ENCODE measurements around the gene RAB1B. TPM values are rescaled to one million over a fixed set of nuclear protein-coding genes. Genes with fewer than 3 reads are reported as not detected.
"Not testable (repeated sequence)": the region's sequence is repeated elsewhere in the genome, so short reads cannot be mapped to it uniquely, and the experiment has no call there.

Gene RAB1B
- total RNA-seq, 2 donors from 2014 or later: 72.8 to 89.1 TPM

- not testable (repeated sequence) for ATAC-seq; H3K9me3 ChIP-seq (ENCODE audit: control insufficient read depth, low read length, poor library complexity, severe bottlenecking); H3K27me3 Mint-ChIP-seq; H3K36me3 Mint-ChIP-seq (ENCODE audit: low read depth); DNase-seq
- Mint-ChIP-seq H3K4me1 (peaks cover 26% of the 10 kb centered on the region), H3K4me3 (peak overlapping the region; percentile 19), H3K27ac (peak overlapping the region; percentile 67)
Observed at GRCh38 chr11:66277064-66277463, 8.6 kb downstream of the RAB1B start.

GRCh38 chr11:66277471-66278362, 9.3 kb downstream of the RAB1B start, which contains the start of gene CNIH2:
CNIH2 (plus strand) TSS chr11:66278175; CDS start chr11:66278457, 282 bp downstream.
- DNase-seq (peak; percentile 52 to 64 (median 58)), ATAC-seq (peak; percentile 40)
- no peaks in the 10 kb centered on the region for H3K9me3 ChIP-seq (ENCODE audit: control insufficient read depth, low read length, poor library complexity, severe bottlenecking)
- Mint-ChIP-seq H3K27me3 (no peaks in the 10 kb centered on the region), H3K4me3 (peak within 1 kb of the TSS; percentile 89), H3K27ac (peak within 1 kb of the TSS; percentile 94), H3K36me3 (ENCODE audit: low read depth) (peaks cover 7% of the 10 kb centered on the region), H3K4me1 (peaks cover 32% of the 10 kb centered on the region)

GRCh38 chr11:66278363-66279091, 10.1 kb downstream of the RAB1B start:
- no peaks in the 10 kb centered on the region for H3K27me3 Mint-ChIP-seq
- ATAC-seq: no peak
- no peaks in the 10 kb centered on the region for H3K9me3 ChIP-seq (ENCODE audit: control insufficient read depth, low read length, poor library complexity, severe bottlenecking)
- peaks cover 32% of the 10 kb centered on the region for H3K4me1 Mint-ChIP-seq
- peak overlapping the region; percentile 94 for H3K27ac Mint-ChIP-seq
- peak overlapping the region; percentile 89 for H3K4me3 Mint-ChIP-seq
- DNase-seq: no peak
- peaks cover 4% of the 10 kb centered on the region for H3K36me3 Mint-ChIP-seq (ENCODE audit: low read depth)

GRCh38 chr11:66279092-66279734, 10.8 kb downstream of the RAB1B start:
- Mint-ChIP-seq H3K27me3 (no peaks in the 10 kb centered on the region), H3K4me1 (peaks cover 29% of the 10 kb centered on the region), H3K27ac (peak overlapping the region; percentile 94), H3K4me3 (peak overlapping the region; percentile 89), H3K36me3 (ENCODE audit: low read depth) (peaks cover under 1% of the 10 kb centered on the region)
- no peaks in the 10 kb centered on the region for H3K9me3 ChIP-seq (ENCODE audit: control insufficient read depth, low read length, poor library complexity, severe bottlenecking)
- DNase-seq (no peak), ATAC-seq (no peak)

GRCh38 chr11:66280428-66280827, 12.0 kb downstream of the RAB1B start:
- H3K4me1 Mint-ChIP-seq: peaks cover 23% of the 10 kb centered on the region
- no peaks in the 10 kb centered on the region for H3K9me3 ChIP-seq (ENCODE audit: control insufficient read depth, low read length, poor library complexity, severe bottlenecking)
- no peaks in the 10 kb centered on the region for H3K36me3 Mint-ChIP-seq (ENCODE audit: low read depth)
- H3K27ac Mint-ChIP-seq: peak overlapping the region; percentile 94
- H3K4me3 Mint-ChIP-seq: no peak overlapping the region
- DNase-seq (no peak), ATAC-seq (no peak)
- no peaks in the 10 kb centered on the region for H3K27me3 Mint-ChIP-seq

- H3K4me3 Mint-ChIP-seq: peak overlapping the region; percentile 60
- peak overlapping the region; percentile 94 for H3K27ac Mint-ChIP-seq
Observed at GRCh38 chr11:66281001-66281400, 12.6 kb downstream of the RAB1B start.

GRCh38 chr11:66281776-66282467, 13.5 kb downstream of the RAB1B start:
- H3K27me3 Mint-ChIP-seq: no peaks in the 10 kb centered on the region
- peak overlapping the region; percentile 94 for H3K27ac Mint-ChIP-seq

More at GRCh38 chr11:66281001-66281400, 12.6 kb downstream of the RAB1B start:
- no peak for ATAC-seq
- no peak for DNase-seq
- Mint-ChIP-seq H3K36me3 (ENCODE audit: low read depth) (no peaks in the 10 kb centered on the region), H3K4me1 (peaks cover 26% of the 10 kb centered on the region), H3K27me3 (no peaks in the 10 kb centered on the region)
- H3K9me3 ChIP-seq (ENCODE audit: control insufficient read depth, low read length, poor library complexity, severe bottlenecking): no peaks in the 10 kb centered on the region

GRCh38 chr11:66282468-66283455, 14.3 kb downstream of the RAB1B start:
- peaks cover 26% of the 10 kb centered on the region for H3K4me1 Mint-ChIP-seq
- DNase-seq (peak; percentile 99 to 100 (median 100)), ATAC-seq (peak; percentile 83)
- peak overlapping the region; percentile 82 for H3K4me3 Mint-ChIP-seq
- H3K9me3 ChIP-seq (ENCODE audit: control insufficient read depth, low read length, poor library complexity, severe bottlenecking): no peaks in the 10 kb centered on the region
- no peaks in the 10 kb centered on the region for H3K27me3 Mint-ChIP-seq
- H3K36me3 Mint-ChIP-seq (ENCODE audit: low read depth): no peaks in the 10 kb centered on the region
- H3K27ac Mint-ChIP-seq: peak overlapping the region; percentile 94

More at GRCh38 chr11:66281776-66282467, 13.5 kb downstream of the RAB1B start:
- no peak for ATAC-seq
- H3K9me3 ChIP-seq (ENCODE audit: control insufficient read depth, low read length, poor library complexity, severe bottlenecking): no peaks in the 10 kb centered on the region
- Mint-ChIP-seq H3K4me3 (peak overlapping the region; percentile 82), H3K4me1 (peaks cover 26% of the 10 kb centered on the region), H3K36me3 (ENCODE audit: low read depth) (no peaks in the 10 kb centered on the region)
- no peak for DNase-seq

- ATAC-seq (no peak), DNase-seq (no peak)
- Mint-ChIP-seq H3K27me3 (no peaks in the 10 kb centered on the region), H3K4me3 (no peak overlapping the region), H3K36me3 (ENCODE audit: low read depth) (no peaks in the 10 kb centered on the region), H3K27ac (peak overlapping the region; percentile 94), H3K4me1 (peaks cover 25% of the 10 kb centered on the region)
- H3K9me3 ChIP-seq (ENCODE audit: control insufficient read depth, low read length, poor library complexity, severe bottlenecking): no peaks in the 10 kb centered on the region
Observed at GRCh38 chr11:66283461-66284105, 15.1 kb downstream of the RAB1B start.

GRCh38 chr11:66284526-66285078, 16.2 kb downstream of the RAB1B start:
- Mint-ChIP-seq H3K4me1 (peaks cover 23% of the 10 kb centered on the region), H3K36me3 (ENCODE audit: low read depth) (no peaks in the 10 kb centered on the region), H3K27me3 (no peaks in the 10 kb centered on the region), H3K4me3 (no peak overlapping the region), H3K27ac (peak overlapping the region; percentile 63)
- no peaks in the 10 kb centered on the region for H3K9me3 ChIP-seq (ENCODE audit: control insufficient read depth, low read length, poor library complexity, severe bottlenecking)
- no peak for ATAC-seq
- DNase-seq: no peak

GRCh38 chr11:66285250-66285947, 17.0 kb downstream of the RAB1B start:
- peak overlapping the region; percentile 63 for H3K27ac Mint-ChIP-seq
- ATAC-seq (no peak), DNase-seq (no peak)
- no peaks in the 10 kb centered on the region for H3K27me3 Mint-ChIP-seq
- peaks cover 28% of the 10 kb centered on the region for H3K4me1 Mint-ChIP-seq
- no peak overlapping the region for H3K4me3 Mint-ChIP-seq
- H3K9me3 ChIP-seq (ENCODE audit: control insufficient read depth, low read length, poor library complexity, severe bottlenecking): no peaks in the 10 kb centered on the region
- no peaks in the 10 kb centered on the region for H3K36me3 Mint-ChIP-seq (ENCODE audit: low read depth)

Measured in T-helper 17 cell (primary cell).